ENCODE results near the gene FGF12.
"Not testable (repeated sequence)": the region's sequence is repeated elsewhere in the genome, so short reads cannot be mapped to it uniquely, and the experiment has no call there.

DNA sequence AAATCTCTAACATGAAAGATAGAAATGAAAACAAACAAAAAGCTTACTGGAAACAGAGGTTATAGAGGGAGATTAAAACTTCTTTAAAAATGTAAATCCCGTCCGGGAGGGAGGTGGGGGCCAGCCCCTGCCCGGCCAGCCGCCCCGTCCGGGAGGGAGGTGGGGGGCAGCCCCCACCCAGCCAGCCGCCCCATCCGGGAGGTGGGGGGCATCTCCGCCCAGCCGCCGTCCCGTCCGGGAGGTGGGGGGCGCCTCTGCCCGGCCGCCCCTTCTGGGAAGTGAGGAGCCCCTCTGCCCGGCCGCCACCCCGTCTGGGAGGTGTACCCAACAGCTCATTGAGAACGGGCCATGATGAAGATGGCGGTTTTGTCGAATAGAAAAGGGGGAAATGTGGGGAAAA, 16.2 kb downstream of the FGF12 start:
- TF ChIP-seq, protein P1, sequence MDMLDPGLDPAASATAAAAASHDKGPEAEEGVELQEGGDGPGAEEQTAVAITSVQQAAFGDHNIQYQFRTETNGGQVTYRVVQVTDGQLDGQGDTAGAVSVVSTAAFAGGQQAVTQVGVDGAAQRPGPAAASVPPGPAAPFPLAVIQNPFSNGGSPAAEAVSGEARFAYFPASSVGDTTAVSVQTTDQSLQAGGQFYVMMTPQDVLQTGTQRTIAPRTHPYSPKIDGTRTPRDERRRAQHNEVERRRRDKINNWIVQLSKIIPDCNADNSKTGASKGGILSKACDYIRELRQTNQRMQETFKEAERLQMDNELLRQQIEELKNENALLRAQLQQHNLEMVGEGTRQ (IDR thresholded peaks at IDR 0.05): not testable (repeated sequence)
- TF ChIP-seq RCOR1 (IDR thresholded peaks at IDR 0.05; ENCODE audit: low read depth, low read length); EP300 (IDR thresholded peaks at IDR 0.05); CTCF (IDR thresholded peaks at IDR 0.05); POLR2A (IDR thresholded peaks at IDR 0.05; ENCODE audit: low read length); HEYL (CRISPR knock-in tag; IDR thresholded peaks at IDR 0.05); NFE2L2 (conservative IDR thresholded peaks at IDR 0.05; ENCODE audit: low read length); PBX3 (IDR thresholded peaks at IDR 0.05); EHMT2 (IDR thresholded peaks at IDR 0.05; ENCODE audit: low read depth): not testable (repeated sequence)
- TF ChIP-seq, protein P2, sequence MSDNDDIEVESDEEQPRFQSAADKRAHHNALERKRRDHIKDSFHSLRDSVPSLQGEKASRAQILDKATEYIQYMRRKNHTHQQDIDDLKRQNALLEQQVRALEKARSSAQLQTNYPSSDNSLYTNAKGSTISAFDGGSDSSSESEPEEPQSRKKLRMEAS (IDR thresholded peaks at IDR 0.05): not testable (repeated sequence)
- TF ChIP-seq, protein P3, sequence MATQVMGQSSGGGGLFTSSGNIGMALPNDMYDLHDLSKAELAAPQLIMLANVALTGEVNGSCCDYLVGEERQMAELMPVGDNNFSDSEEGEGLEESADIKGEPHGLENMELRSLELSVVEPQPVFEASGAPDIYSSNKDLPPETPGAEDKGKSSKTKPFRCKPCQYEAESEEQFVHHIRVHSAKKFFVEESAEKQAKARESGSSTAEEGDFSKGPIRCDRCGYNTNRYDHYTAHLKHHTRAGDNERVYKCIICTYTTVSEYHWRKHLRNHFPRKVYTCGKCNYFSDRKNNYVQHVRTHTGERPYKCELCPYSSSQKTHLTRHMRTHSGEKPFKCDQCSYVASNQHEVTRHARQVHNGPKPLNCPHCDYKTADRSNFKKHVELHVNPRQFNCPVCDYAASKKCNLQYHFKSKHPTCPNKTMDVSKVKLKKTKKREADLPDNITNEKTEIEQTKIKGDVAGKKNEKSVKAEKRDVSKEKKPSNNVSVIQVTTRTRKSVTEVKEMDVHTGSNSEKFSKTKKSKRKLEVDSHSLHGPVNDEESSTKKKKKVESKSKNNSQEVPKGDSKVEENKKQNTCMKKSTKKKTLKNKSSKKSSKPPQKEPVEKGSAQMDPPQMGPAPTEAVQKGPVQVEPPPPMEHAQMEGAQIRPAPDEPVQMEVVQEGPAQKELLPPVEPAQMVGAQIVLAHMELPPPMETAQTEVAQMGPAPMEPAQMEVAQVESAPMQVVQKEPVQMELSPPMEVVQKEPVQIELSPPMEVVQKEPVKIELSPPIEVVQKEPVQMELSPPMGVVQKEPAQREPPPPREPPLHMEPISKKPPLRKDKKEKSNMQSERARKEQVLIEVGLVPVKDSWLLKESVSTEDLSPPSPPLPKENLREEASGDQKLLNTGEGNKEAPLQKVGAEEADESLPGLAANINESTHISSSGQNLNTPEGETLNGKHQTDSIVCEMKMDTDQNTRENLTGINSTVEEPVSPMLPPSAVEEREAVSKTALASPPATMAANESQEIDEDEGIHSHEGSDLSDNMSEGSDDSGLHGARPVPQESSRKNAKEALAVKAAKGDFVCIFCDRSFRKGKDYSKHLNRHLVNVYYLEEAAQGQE (IDR thresholded peaks at IDR 0.05): not testable (repeated sequence)

Data from A549 (cell line).